Keratinocyte (primary cell): ENCODE data around the gene CD209. TPM values are rescaled to one million over a fixed set of nuclear protein-coding genes. Genes with fewer than 3 reads are reported as not detected.

Experiments used
- DNase-seq: peaks from one replicate; pipeline ENCODE4 v3.0.0-alpha.2; 2011; ENCODE audit warnings: low read depth, missing footprints, low spot score
- FAIRE-seq: peaks from 2 replicates; lab custom pipeline; 2011; peaks lifted over from hg19 to GRCh38; lab: Jason Lieb, UNC
- H2AFZ ChIP-seq: 2 replicates; pipeline ENCODE4 v1.6.0; 2012; ENCODE audit warnings: low read length, control low read depth, inconsistent platforms; ENCODE audit not compliant: control insufficient read depth
- H3K27ac ChIP-seq: 2 replicates; pipeline ENCODE4 v1.5.1; 2011; ENCODE audit warnings: low read length; ENCODE audit not compliant: control insufficient read depth, insufficient read depth
- H3K27me3 ChIP-seq: 3 replicates; pipeline ENCODE4 v1.6.0; 2011; ENCODE audit warnings: low read length; ENCODE audit not compliant: control insufficient read depth, insufficient read depth; ENCODE audit errors: extremely low read depth
- H3K36me3 ChIP-seq, 2 experiments: 2 replicates in 1 of 2; 3 replicates in 1 of 2; pipeline ENCODE4 v1.5.1; 2011; ENCODE audit warnings: low read length in 2 of 2, mild to moderate bottlenecking in 1 of 2; ENCODE audit not compliant: control insufficient read depth in 2 of 2, insufficient read depth in 2 of 2; ENCODE audit errors: extremely low read depth in 1 of 2
- H3K4me1 ChIP-seq: 3 replicates; pipeline ENCODE4 v1.5.1; 2011; ENCODE audit warnings: low read length; ENCODE audit not compliant: control insufficient read depth, insufficient read depth; ENCODE audit errors: extremely low read depth
- H3K4me2 ChIP-seq: 3 replicates; pipeline ENCODE4 v1.6.0; 2011; ENCODE audit warnings: low read depth, low read length; ENCODE audit not compliant: control insufficient read depth, insufficient read depth; ENCODE audit errors: extremely low read depth
- H3K4me3 ChIP-seq, 3 experiments: fragments of 200-600 bp in 1 of 3; sonication (generic) in 1 of 3; 2 replicates in 2 of 3; 3 replicates in 1 of 3; pipeline ENCODE4 v1.5.1; 2011 to 2016; ENCODE audit warnings: low read length in 3 of 3, mild to moderate bottlenecking in 3 of 3, control low read depth in 2 of 3, inconsistent platforms in 1 of 3, low read depth in 1 of 3, mixed read lengths in 1 of 3, mixed run types in 1 of 3, moderate library complexity in 1 of 3; ENCODE audit not compliant: control insufficient read depth in 2 of 3, insufficient read depth in 2 of 3; ENCODE audit errors: extremely low read depth in 1 of 3
- H3K79me2 ChIP-seq: 2 replicates; pipeline ENCODE4 v1.6.0; 2012; ENCODE audit warnings: low read length; ENCODE audit not compliant: control insufficient read depth, insufficient read depth
- H3K9ac ChIP-seq: 3 replicates; pipeline ENCODE4 v1.6.0; 2011; ENCODE audit warnings: low read length; ENCODE audit not compliant: control insufficient read depth, insufficient read depth; ENCODE audit errors: extremely low read depth
- H3K9me1 ChIP-seq: 3 replicates; pipeline ENCODE4 v1.6.0; 2011; ENCODE audit warnings: low read length; ENCODE audit not compliant: control insufficient read depth, insufficient read depth; ENCODE audit errors: extremely low read depth
- H3K9me3 ChIP-seq: 2 replicates; pipeline ENCODE4 v1.5.1; 2012; ENCODE audit warnings: low read depth, low read length; ENCODE audit not compliant: control insufficient read depth
- H4K20me1 ChIP-seq: 3 replicates; pipeline ENCODE4 v1.6.0; 2011; ENCODE audit warnings: low read length; ENCODE audit not compliant: control insufficient read depth, insufficient read depth; ENCODE audit errors: extremely low read depth
- CTCF ChIP-seq, 3 experiments: IDR thresholded peaks in 1 of 3; conservative IDR thresholded peaks in 1 of 3; optimal IDR thresholded peaks in 1 of 3; 2 replicates in 2 of 3; 3 replicates in 1 of 3; pipeline versions ENCODE3 to v1.5.1; 2011; ENCODE audit warnings: low read length in 3 of 3, mild to moderate bottlenecking in 3 of 3, moderate library complexity in 2 of 3, control low read depth in 1 of 3, inconsistent platforms in 1 of 3; ENCODE audit not compliant: insufficient read depth in 2 of 3; ENCODE audit errors: extremely low read depth in 1 of 3
- EZH2 ChIP-seq: IDR thresholded peaks from one replicate; pipeline ENCODE4 v1.6.1; 2012; ENCODE audit warnings: inconsistent platforms, mild to moderate bottlenecking, low read length, moderate library complexity
- dilution Hi-C: fragments of 300-500 bp; cut with MboI; formaldehyde crosslinking; loops from one replicate; pipeline ENCODE4 v1.7.0; 2020; ENCODE audit warnings: low sequenced_read_pairs; ENCODE audit not compliant: extremely low pct_ligation_motif_present
- polyA plus RNA-seq, 5 experiments: library from polyadenylated mRNA; depleted of rRNA in 3 of 5; stranded (reverse) in 3 of 5; stranded (forward) in 1 of 5; unstranded in 1 of 5; fragments of >200 nt; gene quantifications; 1 replicate in 1 of 5; 2 replicates in 3 of 5; 3 replicates in 1 of 5; pipeline versions ENCODE4 v1.2.1 to v1.2.3, GENCODE V29; 2011 to 2012; ENCODE audit warnings: missing spikeins in 2 of 5, low read depth in 1 of 5, low replicate concordance in 1 of 5

CD209 gene
- polyA plus RNA-seq, 1 donor (not counting 4 experiments of a cell fraction or from before 2014, with no cell fraction given) = not detected

- Histone ChIP-seq H3K4me3 (no peak overlapping the region), H3K9me1 (no peaks in the 10 kb centered on the region), H3K4me2 (no peak overlapping the region), H3K36me3 (no peaks in the 10 kb centered on the region), H2AFZ (no peak overlapping the region), H3K79me2 (no peaks in the 10 kb centered on the region), H3K27me3 (no peaks in the 10 kb centered on the region), H3K9ac (no peak overlapping the region), H4K20me1 (no peaks in the 10 kb centered on the region), H3K27ac (no peak overlapping the region), H3K4me1 (no peaks in the 10 kb centered on the region), H3K9me3 (no peaks in the 10 kb centered on the region)
- FAIRE-seq (no peak), DNase-seq (no peak)
- no peak for TF ChIP-seq CTCF (optimal IDR thresholded peaks at IDR 0.05 in 1 of 3, IDR thresholded peaks at IDR 0.05 in 1 of 3, conservative IDR thresholded peaks at IDR 0.05 in 1 of 3; ENCODE audit: extremely low read depth in 1 of 3, insufficient read depth in 2 of 3, low read length in 3 of 3)
- TF ChIP-seq EZH2 = no peak
- dilution Hi-C loops = no loop called here
Observed at GRCh38 chr19:7744871-7745650, 2.3 kb downstream of the CD209 start.

- no peaks in the 10 kb centered on the region for H3K27me3 ChIP-seq
- dilution Hi-C loops = no loop called here
- FAIRE-seq (no peak), DNase-seq (no peak)
- no peaks in the 10 kb centered on the region for H3K9me3 ChIP-seq
- no peak overlapping the region for H3K4me3 ChIP-seq
- H3K27ac ChIP-seq = no peak overlapping the region
- H3K9ac ChIP-seq = no peak overlapping the region
- H3K4me1 ChIP-seq = no peaks in the 10 kb centered on the region
- TF ChIP-seq EZH2 (no peak), CTCF (optimal IDR thresholded peaks at IDR 0.05 in 1 of 3, IDR thresholded peaks at IDR 0.05 in 1 of 3, conservative IDR thresholded peaks at IDR 0.05 in 1 of 3; ENCODE audit: extremely low read depth in 1 of 3, insufficient read depth in 2 of 3, low read length in 3 of 3) (no peak)
- H3K9me1 ChIP-seq = no peaks in the 10 kb centered on the region
- no peaks in the 10 kb centered on the region for H3K79me2 ChIP-seq
- H3K4me2 ChIP-seq = no peak overlapping the region
- H3K36me3 ChIP-seq = no peaks in the 10 kb centered on the region
- no peak overlapping the region for H2AFZ ChIP-seq
- no peaks in the 10 kb centered on the region for H4K20me1 ChIP-seq
Observed at GRCh38 chr19:7744199-7744786, 3.0 kb downstream of the CD209 start.
